HepG2 (cell line): Measurements from ENCODE around the gene TPCN2. TPM values are rescaled to one million over a fixed set of nuclear protein-coding genes. Genes with fewer than 3 reads are reported as not detected.

Experiments
- AHR ChIP-seq: IDR thresholded peaks from 2 replicates; pipeline ENCODE4 v1.6.1; 2018; ENCODE audit warnings: missing genetic modification reagents, missing compliant biosample characterization
- BRD4 ChIP-seq: sonication (generic); formaldehyde crosslinking; IDR thresholded peaks from 2 replicates; pipeline ENCODE4 v1.4.0; 2020; ENCODE audit warnings: missing genetic modification reagents
- ELF3 ChIP-seq: IDR thresholded peaks from 2 replicates; pipeline ENCODE4 v1.6.1; 2016; ENCODE audit warnings: missing genetic modification reagents, missing compliant biosample characterization
- EP300 ChIP-seq, 3 experiments: sonication (generic) in 1 of 3; formaldehyde crosslinking in 1 of 3; IDR thresholded peaks; 2 replicates each; pipeline versions ENCODE4 v1.5.1 to v1.6.1; 2011 to 2020; ENCODE audit warnings: low read depth in 2 of 3, low read length in 2 of 3, borderline replicate concordance in 1 of 3, improper control_type of control experiment in 1 of 3, mild to moderate bottlenecking in 1 of 3, missing genetic modification reagents in 1 of 3, moderate library complexity in 1 of 3
- ETV5 ChIP-seq: IDR thresholded peaks from 2 replicates; pipeline ENCODE4 v1.6.1; 2018; ENCODE audit warnings: missing biosample characterization, missing genetic modification reagents, inconsistent platforms, borderline replicate concordance
- HNRNPL ChIP-seq: fragments of 200-400 bp; formaldehyde crosslinking; IDR thresholded peaks from 2 replicates; pipeline ENCODE4 v1.6.1; 2017; ENCODE audit warnings: mild to moderate bottlenecking, low read depth, low read length
- HOXA5 ChIP-seq: sonication (generic); formaldehyde crosslinking; IDR thresholded peaks from 2 replicates; pipeline ENCODE4 v1.4.0; 2020; ENCODE audit warnings: missing genetic modification reagents
- ISL2 ChIP-seq: sonication (generic); formaldehyde crosslinking; IDR thresholded peaks from 2 replicates; pipeline ENCODE4 v1.5.0; 2020; ENCODE audit warnings: missing genetic modification reagents
- MED1 ChIP-seq: sonication (generic); formaldehyde crosslinking; IDR thresholded peaks from 2 replicates; pipeline ENCODE4 v1.4.0; 2020; ENCODE audit warnings: missing genetic modification reagents
- NFE2L2 ChIP-seq: fragments of 150-350 bp; IDR thresholded peaks from 2 replicates; pipeline ENCODE4 v1.6.1; 2014; ENCODE audit warnings: low read length
- NFYC ChIP-seq: IDR thresholded peaks from 2 replicates; pipeline ENCODE4 v1.6.1; 2016; ENCODE audit warnings: missing genetic modification reagents, missing compliant biosample characterization
- RBFOX2 ChIP-seq: fragments of 200-400 bp; formaldehyde crosslinking; IDR thresholded peaks from 2 replicates; pipeline ENCODE4 v1.6.1; 2017; ENCODE audit warnings: low read depth, mild to moderate bottlenecking, low read length
- SALL1 ChIP-seq: sonication (generic); formaldehyde crosslinking; IDR thresholded peaks from 2 replicates; pipeline ENCODE4 v1.8.0; 2022; ENCODE audit warnings: mild to moderate bottlenecking, missing genetic modification reagents
- SAP130 ChIP-seq: IDR thresholded peaks from 2 replicates; pipeline ENCODE4 v1.6.1; 2016; ENCODE audit warnings: low read depth
- SOX5 ChIP-seq: IDR thresholded peaks from 2 replicates; pipeline ENCODE4 v1.6.1; 2016; ENCODE audit warnings: borderline replicate concordance
- ZFX ChIP-seq: sonication (generic); formaldehyde crosslinking; IDR thresholded peaks from 2 replicates; pipeline ENCODE4 v1.4.0; 2020; ENCODE audit warnings: mild to moderate bottlenecking, low read depth, missing genetic modification reagents, moderate library complexity
- ZNF224 ChIP-seq: sonication (generic); formaldehyde crosslinking; IDR thresholded peaks from 2 replicates; pipeline ENCODE4 v1.5.0; 2020; ENCODE audit warnings: mild to moderate bottlenecking, missing genetic modification reagents
- polyA plus RNA-seq, 8 experiments: library from polyadenylated mRNA; depleted of rRNA in 3 of 8; stranded (reverse) in 7 of 8; unstranded in 1 of 8; fragments of >200 nt; fragmentation: Illumina TruSeq in 4 of 8; extraction: Trizol in 4 of 8; gene quantifications; 2 replicates each; pipeline versions ENCODE4 v1.2.1 to v1.2.3, GENCODE V29; 2011 to 2016; ENCODE audit warnings: low read depth in 4 of 8, missing spikeins in 1 of 8, mixed read lengths in 1 of 8; ENCODE audit not compliant: insufficient read depth in 1 of 8
- total RNA-seq, 5 experiments: library from RNA; depleted of rRNA; stranded (reverse); fragments of >200 nt; fragmentation: Illumina TruSeq; extraction: Trizol; gene quantifications; 2 replicates each; pipeline ENCODE4 v1.2.3, GENCODE V29; 2016; ENCODE audit warnings: low read depth in 1 of 5
- TF ChIP-seq, protein P1 (sequence below): sonication (generic); formaldehyde crosslinking; IDR thresholded peaks from 2 replicates; pipeline ENCODE4 v1.4.0; 2020; ENCODE audit warnings: missing genetic modification reagents, borderline replicate concordance
- TF ChIP-seq, protein P2 (sequence below): sonication (generic); formaldehyde crosslinking; IDR thresholded peaks from 2 replicates; pipeline ENCODE4 v1.8.0; 2022; ENCODE audit warnings: missing genetic modification reagents, mild to moderate bottlenecking, borderline replicate concordance
- TF ChIP-seq, protein P3 (sequence below): sonication (generic); formaldehyde crosslinking; IDR thresholded peaks from 2 replicates; pipeline ENCODE4 v1.4.0; 2020; ENCODE audit warnings: missing genetic modification reagents, borderline replicate concordance
- TF ChIP-seq, protein P4 (sequence below): sonication (generic); IDR thresholded peaks from 2 replicates; pipeline ENCODE4 v1.6.1; 2016; ENCODE audit warnings: low read depth, borderline replicate concordance
- TF ChIP-seq, protein P5 (sequence below): sonication (generic); formaldehyde crosslinking; conservative IDR thresholded peaks from 2 replicates; pipeline ENCODE4 v1.4.0; 2020; ENCODE audit warnings: missing genetic modification reagents

Gene TPCN2
- total and polyA plus RNA-seq, 2 of the 13 experiments (the other 11 are each of a cell fraction or from before 2014, with no cell fraction given) = 5.6 to 5.9 TPM

DNA sequence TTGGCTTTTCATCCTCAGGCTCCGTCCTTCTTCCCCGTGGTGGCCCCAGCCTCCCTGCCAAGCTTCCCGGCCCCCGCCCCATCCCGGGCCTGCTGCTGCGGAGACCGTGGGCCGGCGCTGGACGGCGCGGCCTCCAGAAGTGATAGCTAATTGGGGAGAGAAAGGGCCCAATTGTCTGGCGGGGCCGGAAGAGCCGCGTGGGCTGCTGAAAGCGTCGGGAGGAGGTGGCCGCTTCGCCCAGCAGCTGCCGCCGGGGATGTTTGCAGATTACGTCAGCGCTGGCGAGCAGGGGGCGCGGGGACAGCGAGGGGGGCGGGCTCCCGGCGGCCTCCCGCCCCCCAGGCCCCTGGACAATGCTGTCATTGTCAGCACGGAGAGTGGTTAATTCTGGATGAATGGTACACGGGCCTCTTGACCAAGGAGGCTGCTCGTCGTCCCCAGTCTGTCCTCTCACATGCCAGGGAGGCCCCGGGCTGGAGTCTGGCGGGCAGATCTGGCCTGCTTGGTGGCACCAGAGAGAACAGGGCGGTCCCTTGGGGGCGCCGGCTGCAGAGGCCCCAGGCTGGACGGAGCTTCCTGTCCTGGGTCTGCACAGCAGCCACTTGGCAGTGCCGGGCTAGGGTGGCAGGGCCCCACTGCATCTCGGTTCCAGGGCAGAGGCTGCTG, 108.6 kb downstream of the TPCN2 start (continued):
- TF ChIP-seq ISL2 (CRISPR knock-in tag) = peak; percentile 66
- TF ChIP-seq AHR (CRISPR knock-in tag) = peak; percentile 31; the same call in 1 of the 2 replicates
- peak; percentile 50; the same call in 1 of the 2 replicates for TF ChIP-seq SALL1 (CRISPR knock-in tag)
- TF ChIP-seq, protein P1, sequence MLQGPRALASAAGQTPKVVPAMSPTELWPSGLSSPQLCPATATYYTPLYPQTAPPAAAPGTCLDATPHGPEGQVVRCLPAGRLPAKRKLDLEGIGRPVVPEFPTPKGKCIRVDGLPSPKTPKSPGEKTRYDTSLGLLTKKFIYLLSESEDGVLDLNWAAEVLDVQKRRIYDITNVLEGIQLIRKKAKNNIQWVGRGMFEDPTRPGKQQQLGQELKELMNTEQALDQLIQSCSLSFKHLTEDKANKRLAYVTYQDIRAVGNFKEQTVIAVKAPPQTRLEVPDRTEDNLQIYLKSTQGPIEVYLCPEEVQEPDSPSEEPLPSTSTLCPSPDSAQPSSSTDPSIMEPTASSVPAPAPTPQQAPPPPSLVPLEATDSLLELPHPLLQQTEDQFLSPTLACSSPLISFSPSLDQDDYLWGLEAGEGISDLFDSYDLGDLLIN (CRISPR knock-in tag) = no peak
- TF ChIP-seq HOXA5 (CRISPR knock-in tag) = peak; percentile 73; the same call in 1 of the 2 replicates
- TF ChIP-seq, protein P2, sequence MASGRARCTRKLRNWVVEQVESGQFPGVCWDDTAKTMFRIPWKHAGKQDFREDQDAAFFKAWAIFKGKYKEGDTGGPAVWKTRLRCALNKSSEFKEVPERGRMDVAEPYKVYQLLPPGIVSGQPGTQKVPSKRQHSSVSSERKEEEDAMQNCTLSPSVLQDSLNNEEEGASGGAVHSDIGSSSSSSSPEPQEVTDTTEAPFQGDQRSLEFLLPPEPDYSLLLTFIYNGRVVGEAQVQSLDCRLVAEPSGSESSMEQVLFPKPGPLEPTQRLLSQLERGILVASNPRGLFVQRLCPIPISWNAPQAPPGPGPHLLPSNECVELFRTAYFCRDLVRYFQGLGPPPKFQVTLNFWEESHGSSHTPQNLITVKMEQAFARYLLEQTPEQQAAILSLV (CRISPR knock-in tag) = peak; percentile 41; the same call in 1 of the 2 replicates
- TF ChIP-seq NFE2L2 = no peak
- TF ChIP-seq SAP130 (CRISPR knock-in tag) = peak; percentile 52; the same call in 1 of the 2 replicates
- TF ChIP-seq, protein P3, sequence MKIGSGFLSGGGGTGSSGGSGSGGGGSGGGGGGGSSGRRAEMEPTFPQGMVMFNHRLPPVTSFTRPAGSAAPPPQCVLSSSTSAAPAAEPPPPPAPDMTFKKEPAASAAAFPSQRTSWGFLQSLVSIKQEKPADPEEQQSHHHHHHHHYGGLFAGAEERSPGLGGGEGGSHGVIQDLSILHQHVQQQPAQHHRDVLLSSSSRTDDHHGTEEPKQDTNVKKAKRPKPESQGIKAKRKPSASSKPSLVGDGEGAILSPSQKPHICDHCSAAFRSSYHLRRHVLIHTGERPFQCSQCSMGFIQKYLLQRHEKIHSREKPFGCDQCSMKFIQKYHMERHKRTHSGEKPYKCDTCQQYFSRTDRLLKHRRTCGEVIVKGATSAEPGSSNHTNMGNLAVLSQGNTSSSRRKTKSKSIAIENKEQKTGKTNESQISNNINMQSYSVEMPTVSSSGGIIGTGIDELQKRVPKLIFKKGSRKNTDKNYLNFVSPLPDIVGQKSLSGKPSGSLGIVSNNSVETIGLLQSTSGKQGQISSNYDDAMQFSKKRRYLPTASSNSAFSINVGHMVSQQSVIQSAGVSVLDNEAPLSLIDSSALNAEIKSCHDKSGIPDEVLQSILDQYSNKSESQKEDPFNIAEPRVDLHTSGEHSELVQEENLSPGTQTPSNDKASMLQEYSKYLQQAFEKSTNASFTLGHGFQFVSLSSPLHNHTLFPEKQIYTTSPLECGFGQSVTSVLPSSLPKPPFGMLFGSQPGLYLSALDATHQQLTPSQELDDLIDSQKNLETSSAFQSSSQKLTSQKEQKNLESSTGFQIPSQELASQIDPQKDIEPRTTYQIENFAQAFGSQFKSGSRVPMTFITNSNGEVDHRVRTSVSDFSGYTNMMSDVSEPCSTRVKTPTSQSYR (CRISPR knock-in tag) = peak; percentile 19; the same call in 1 of the 2 replicates
- TF ChIP-seq ELF3 = peak; percentile 16; the same call in 1 of the 2 replicates
- TF ChIP-seq, protein P4, sequence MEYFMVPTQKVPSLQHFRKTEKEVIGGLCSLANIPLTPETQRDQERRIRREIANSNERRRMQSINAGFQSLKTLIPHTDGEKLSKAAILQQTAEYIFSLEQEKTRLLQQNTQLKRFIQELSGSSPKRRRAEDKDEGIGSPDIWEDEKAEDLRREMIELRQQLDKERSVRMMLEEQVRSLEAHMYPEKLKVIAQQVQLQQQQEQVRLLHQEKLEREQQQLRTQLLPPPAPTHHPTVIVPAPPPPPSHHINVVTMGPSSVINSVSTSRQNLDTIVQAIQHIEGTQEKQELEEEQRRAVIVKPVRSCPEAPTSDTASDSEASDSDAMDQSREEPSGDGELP = peak; percentile 75; the same call in 1 of the 2 replicates
- peak; percentile 46; the same call in 1 of the 2 replicates for TF ChIP-seq MED1 (CRISPR knock-in tag)
- no peak for TF ChIP-seq ZNF224
- peak; percentile 79 for TF ChIP-seq ZFX (CRISPR knock-in tag)
- TF ChIP-seq, protein P5, sequence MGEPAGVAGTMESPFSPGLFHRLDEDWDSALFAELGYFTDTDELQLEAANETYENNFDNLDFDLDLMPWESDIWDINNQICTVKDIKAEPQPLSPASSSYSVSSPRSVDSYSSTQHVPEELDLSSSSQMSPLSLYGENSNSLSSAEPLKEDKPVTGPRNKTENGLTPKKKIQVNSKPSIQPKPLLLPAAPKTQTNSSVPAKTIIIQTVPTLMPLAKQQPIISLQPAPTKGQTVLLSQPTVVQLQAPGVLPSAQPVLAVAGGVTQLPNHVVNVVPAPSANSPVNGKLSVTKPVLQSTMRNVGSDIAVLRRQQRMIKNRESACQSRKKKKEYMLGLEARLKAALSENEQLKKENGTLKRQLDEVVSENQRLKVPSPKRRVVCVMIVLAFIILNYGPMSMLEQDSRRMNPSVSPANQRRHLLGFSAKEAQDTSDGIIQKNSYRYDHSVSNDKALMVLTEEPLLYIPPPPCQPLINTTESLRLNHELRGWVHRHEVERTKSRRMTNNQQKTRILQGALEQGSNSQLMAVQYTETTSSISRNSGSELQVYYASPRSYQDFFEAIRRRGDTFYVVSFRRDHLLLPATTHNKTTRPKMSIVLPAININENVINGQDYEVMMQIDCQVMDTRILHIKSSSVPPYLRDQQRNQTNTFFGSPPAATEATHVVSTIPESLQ (CRISPR knock-in tag) = no peak
- TF ChIP-seq SOX5 (CRISPR knock-in tag) = peak; percentile 76
- TF ChIP-seq ETV5 (CRISPR knock-in tag) = peak; percentile 85; the same call in 1 of the 2 replicates
- TF ChIP-seq BRD4 = no peak; the same call in 1 of the 2 replicates
- peak; percentile 78 for TF ChIP-seq RBFOX2
- peak; percentile 25; the same call in 1 of the 2 replicates for TF ChIP-seq NFYC (CRISPR knock-in tag)
- peak; percentile 98 for TF ChIP-seq HNRNPL
- 0 out of 4 replicates have a peak, but pooled peaks of 1 of the 2 experiments have one; percentile 42 for TF ChIP-seq EP300 (IDR thresholded peaks at IDR 0.05; ENCODE audit: low read depth in 2 of 2, low read length in 2 of 2)
- TF ChIP-seq EP300 (CRISPR knock-in tag; IDR thresholded peaks at IDR 0.05; ENCODE audit: borderline replicate concordance) = no peak
